H7 (cell line): ENCODE measurements around the gene LTN1. TPM values are rescaled to one million over a fixed set of nuclear protein-coding genes. Genes with fewer than 3 reads are reported as not detected.
"Not testable (repeated sequence)": the region's sequence is repeated elsewhere in the genome, so short reads cannot be mapped to it uniquely, and the experiment has no call there.

Experiments
- DNase-seq: peaks from one replicate; pipeline ENCODE4 v3.0.0; 2012
- H3K27me3 ChIP-seq: 2 replicates; pipeline ENCODE4 v1.6.0; 2011; ENCODE audit warnings: mild to moderate bottlenecking, low read length; ENCODE audit not compliant: control insufficient read depth, insufficient read depth
- H3K36me3 ChIP-seq: replicated peaks from 2 replicates; pipeline ENCODE4 v1.5.1; 2011; ENCODE audit warnings: low read length; ENCODE audit not compliant: control insufficient read depth, insufficient read depth
- H3K4me3 ChIP-seq: 2 replicates; pipeline ENCODE4 v1.5.1; 2011; ENCODE audit warnings: low read depth, mild to moderate bottlenecking, control low read depth, low read length, moderate library complexity; ENCODE audit not compliant: insufficient read depth
- total RNA-seq: library from RNA; depleted of rRNA; stranded (reverse); fragments of >200 nt; shearing (Covaris generic); gene quantifications from 2 replicates; pipeline ENCODE4 v1.2.3, GENCODE V29; 2014; rRNA removed

The LTN1 gene
- total RNA-seq: 22.0 and 26.5 TPM in 2 replicates

GRCh38 chr21:28992526-28993292, at the start of gene LTN1:
LTN1 (minus strand) TSS chr21:28992877; CDS start chr21:28992805, 72 bp downstream.
- no peaks in the 10 kb centered on the region for H3K27me3 ChIP-seq
- H3K4me3 ChIP-seq: peak within 1 kb of the TSS; percentile 96
- peak; percentile 93 for DNase-seq
- H3K36me3 ChIP-seq: no peaks in the 10 kb centered on the region

GRCh38 chr21:29034678-29035077, 42.0 kb upstream of the LTN1 start:
- Histone ChIP-seq H3K36me3 (peaks cover 7% of the 10 kb centered on the region), H3K4me3 (no peak overlapping the region), H3K27me3 (no peaks in the 10 kb centered on the region)
- DNase-seq: no peak

- Histone ChIP-seq H3K4me3 (no peak overlapping the region), H3K36me3 (peaks cover 5% of the 10 kb centered on the region), H3K27me3 (no peaks in the 10 kb centered on the region)
- no peak for DNase-seq
Observed at GRCh38 chr21:29033871-29034270, 41.2 kb upstream of the LTN1 start.

GRCh38 chr21:29033301-29033700, 40.6 kb upstream of the LTN1 start:
- Histone ChIP-seq H3K27me3 (no peaks in the 10 kb centered on the region), H3K36me3 (peaks cover 5% of the 10 kb centered on the region)
- DNase-seq: no peak

GRCh38 chr21:29030909-29031308, 38.2 kb upstream of the LTN1 start:
- no peak for DNase-seq
- Histone ChIP-seq H3K36me3 (peaks cover 3% of the 10 kb centered on the region), H3K27me3 (no peaks in the 10 kb centered on the region), H3K4me3 (no peak overlapping the region)

More at GRCh38 chr21:29033301-29033700, 40.6 kb upstream of the LTN1 start:
- no peak overlapping the region for H3K4me3 ChIP-seq

GRCh38 chr21:29029524-29029923, 36.8 kb upstream of the LTN1 start:
- Histone ChIP-seq H3K36me3 (peaks cover 3% of the 10 kb centered on the region), H3K27me3 (no peaks in the 10 kb centered on the region), H3K4me3 (no peak overlapping the region)
- DNase-seq: no peak

- Histone ChIP-seq H3K4me3 (peak overlapping the region; percentile 96), H3K36me3 (no peaks in the 10 kb centered on the region; the same call in none of the 2 replicates), H3K27me3 (no peaks in the 10 kb centered on the region)
- peak; percentile 19 for DNase-seq
Observed at GRCh38 chr21:29025328-29025713, 32.6 kb upstream of the LTN1 start.

- H3K4me3 ChIP-seq: peak within 1 kb of the TSS; percentile 96
- peak; percentile 98 for DNase-seq
- H3K27me3 ChIP-seq: no peaks in the 10 kb centered on the region
- no peaks in the 10 kb centered on the region; the same call in none of the 2 replicates for H3K36me3 ChIP-seq
Observed at GRCh38 chr21:29024474-29025327, 32.0 kb upstream of the LTN1 start, which contains the start of gene USP16. USP16 (plus strand) TSS chr21:29024668; CDS start chr21:29027914, 3,246 bp downstream.

- Histone ChIP-seq H3K36me3 (no peaks in the 10 kb centered on the region), H3K4me3 (no peak overlapping the region), H3K27me3 (no peaks in the 10 kb centered on the region)
- no peak for DNase-seq
Observed at GRCh38 chr21:29022166-29022565, 29.5 kb upstream of the LTN1 start.

GRCh38 chr21:29018540-29018939, 25.9 kb upstream of the LTN1 start:
- peak overlapping the region; percentile 86 for H3K4me3 ChIP-seq

GRCh38 chr21:29017639-29018237, 25.1 kb upstream of the LTN1 start:
- no peak overlapping the region for H3K4me3 ChIP-seq
- H3K36me3 ChIP-seq: no peaks in the 10 kb centered on the region
- no peaks in the 10 kb centered on the region for H3K27me3 ChIP-seq
- no peak for DNase-seq

More at GRCh38 chr21:29018540-29018939, 25.9 kb upstream of the LTN1 start:
- DNase-seq: no peak
- H3K36me3 ChIP-seq: no peaks in the 10 kb centered on the region
- H3K27me3 ChIP-seq: no peaks in the 10 kb centered on the region

GRCh38 chr21:29011236-29011635, 18.6 kb upstream of the LTN1 start:
- H3K27me3 ChIP-seq, DNase-seq, H3K4me3 ChIP-seq, H3K36me3 ChIP-seq: not testable (repeated sequence)

- H3K4me3 ChIP-seq: no peak overlapping the region
- H3K36me3 ChIP-seq: no peaks in the 10 kb centered on the region
- no peak for DNase-seq
- H3K27me3 ChIP-seq: no peaks in the 10 kb centered on the region
Observed at GRCh38 chr21:29008367-29008766, 15.7 kb upstream of the LTN1 start.

GRCh38 chr21:29007810-29008209, 15.1 kb upstream of the LTN1 start:
- Histone ChIP-seq H3K27me3 (no peaks in the 10 kb centered on the region), H3K36me3 (no peaks in the 10 kb centered on the region), H3K4me3 (no peak overlapping the region)
- DNase-seq: no peak
